Activated CD8-positive, alpha-beta memory T cell treated with anti-CD3 and anti-CD28 coated beads, Interleukin-2, amount 50 U/mL, for 1 hour (primary cell): ENCODE results near the gene WDR27.
"Not testable (repeated sequence)": the region's sequence is repeated elsewhere in the genome, so short reads cannot be mapped to it uniquely, and the experiment has no call there.

Experiments used
- DNase-seq: peaks from one replicate; pipeline ENCODE4 v3.0.0-alpha.2; 2020; ENCODE audit errors: extremely low read depth

The WDR27 gene

GRCh38 chr6:169640351-169640852, 61.4 kb downstream of the WDR27 start:
- no peak for DNase-seq

GRCh38 chr6:169639653-169640278, 62.1 kb downstream of the WDR27 start:
- DNase-seq = no peak

- no peak for DNase-seq
Measured at GRCh38 chr6:169638915-169639314, 62.9 kb downstream of the WDR27 start.

DNA sequence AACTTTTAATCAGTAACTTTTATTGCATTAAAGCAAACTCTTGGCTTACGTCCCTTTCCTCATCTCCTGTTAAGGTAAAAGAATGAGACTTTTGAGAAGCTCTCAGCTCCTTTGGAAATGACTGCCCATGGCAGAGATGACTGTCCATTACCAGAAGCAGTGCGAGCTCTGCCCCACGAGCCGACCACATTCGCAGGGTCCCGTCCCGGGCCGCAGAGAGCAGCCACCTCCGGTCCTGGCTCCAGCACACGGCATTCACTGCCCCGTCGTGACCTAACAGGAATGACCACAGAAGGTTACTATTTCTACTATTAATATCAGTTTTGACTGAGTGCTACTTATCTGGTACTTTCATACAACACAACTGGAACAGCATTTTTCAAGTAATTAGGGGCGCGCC, 63.4 kb downstream of the WDR27 start:
- DNase-seq = no peak

DNA sequence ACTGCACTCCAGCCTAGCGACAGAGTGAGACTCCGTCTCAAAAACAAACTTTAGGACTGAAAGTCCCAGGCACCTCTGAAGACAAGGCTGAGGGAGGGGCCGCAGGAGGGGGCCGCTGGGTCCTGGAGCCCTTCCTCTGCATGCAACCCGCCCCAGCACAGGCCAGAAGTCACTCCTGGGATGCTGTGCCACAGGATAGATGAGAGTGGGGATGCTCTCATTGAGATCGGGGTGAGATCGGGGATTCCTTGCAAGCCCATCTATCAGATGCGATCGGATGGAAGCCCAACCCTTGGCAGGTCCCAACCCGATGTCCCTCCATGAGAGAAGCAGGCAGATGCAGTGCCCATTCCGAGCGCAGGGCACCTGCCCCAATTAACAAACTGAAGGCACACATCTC, 66.5 kb downstream of the WDR27 start:
- no peak for DNase-seq

DNA sequence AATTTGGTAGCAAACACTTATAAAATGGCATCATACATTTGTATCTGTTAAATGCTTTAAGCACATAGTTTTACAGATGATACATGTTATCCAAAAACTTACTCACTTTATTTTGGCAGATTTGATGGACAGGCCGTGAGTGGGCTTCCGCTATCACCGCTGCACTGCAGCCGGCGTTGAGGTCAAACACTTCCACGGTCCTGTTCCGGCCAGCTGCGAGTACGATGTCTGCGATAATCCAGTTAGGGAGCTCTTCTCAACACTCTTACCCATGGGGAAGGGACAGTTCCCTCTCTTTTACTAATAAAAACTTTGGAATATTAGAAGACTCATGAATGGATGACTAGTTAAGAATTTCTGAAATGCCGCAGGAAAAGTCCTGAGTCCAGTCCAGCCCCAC, 69.0 kb downstream of the WDR27 start:
- no peak for DNase-seq

DNA sequence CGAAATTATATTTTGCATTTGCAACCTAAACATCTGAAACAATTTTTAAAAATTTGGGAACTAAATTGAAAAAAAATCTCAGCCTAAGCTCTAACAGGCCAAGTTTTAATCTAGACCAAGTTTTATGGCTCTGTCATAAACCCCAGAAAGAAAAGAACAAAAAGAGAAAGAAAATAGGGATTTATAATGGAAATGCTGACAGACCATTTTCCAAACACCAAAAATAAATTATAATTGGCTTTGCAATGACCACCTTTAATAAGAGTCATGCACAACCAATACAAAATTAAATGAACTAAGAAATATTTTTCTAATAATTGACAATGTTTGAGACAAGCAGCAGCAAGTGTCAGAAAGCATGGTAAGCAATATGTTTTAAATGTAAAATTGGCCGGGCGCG, 72.6 kb downstream of the WDR27 start:
- DNase-seq = no peak

DNA sequence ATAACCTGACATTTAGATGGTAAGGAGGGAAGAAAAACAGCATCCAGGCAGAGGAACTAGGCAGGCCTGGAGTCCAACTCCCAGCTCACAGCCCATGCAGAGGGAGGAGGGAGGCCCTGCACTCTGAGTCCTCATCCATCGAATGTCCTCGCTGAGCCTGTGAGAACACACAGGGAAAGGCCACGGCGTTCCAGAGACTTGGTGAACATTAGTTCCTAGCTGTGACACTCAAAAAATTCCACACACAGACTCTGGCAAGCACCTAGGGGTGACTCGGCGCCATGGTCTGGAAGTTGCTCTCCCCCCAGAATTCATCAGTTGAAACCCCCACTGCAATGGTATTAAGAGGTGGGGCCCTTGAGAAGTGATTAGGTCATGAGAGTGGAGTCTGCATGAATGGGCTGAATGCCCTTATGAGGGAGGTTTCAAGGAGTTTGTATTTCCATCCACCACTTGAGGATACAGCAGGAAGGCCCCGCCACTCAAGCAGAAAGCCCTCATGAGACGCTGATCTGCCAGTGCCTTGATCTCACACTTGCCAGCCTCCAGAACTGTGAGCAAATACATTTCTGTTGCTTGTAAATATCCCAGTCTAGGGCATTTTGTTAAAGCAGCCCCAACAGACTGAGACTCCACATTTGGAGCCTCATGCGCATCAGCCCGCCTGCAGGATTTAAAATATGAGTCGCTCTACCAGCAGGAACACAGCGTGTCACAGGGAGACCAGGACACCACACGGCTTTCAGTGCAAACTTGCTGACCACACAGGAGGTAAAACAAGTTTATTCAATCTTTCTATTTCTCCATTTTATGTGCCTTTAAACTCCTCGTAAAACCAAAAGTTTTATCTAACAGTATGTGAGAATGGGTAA, 73.9 kb downstream of the WDR27 start:
- DNase-seq = no peak

- DNase-seq = no peak
Measured at GRCh38 chr6:169626649-169627048, 75.2 kb downstream of the WDR27 start.

DNA sequence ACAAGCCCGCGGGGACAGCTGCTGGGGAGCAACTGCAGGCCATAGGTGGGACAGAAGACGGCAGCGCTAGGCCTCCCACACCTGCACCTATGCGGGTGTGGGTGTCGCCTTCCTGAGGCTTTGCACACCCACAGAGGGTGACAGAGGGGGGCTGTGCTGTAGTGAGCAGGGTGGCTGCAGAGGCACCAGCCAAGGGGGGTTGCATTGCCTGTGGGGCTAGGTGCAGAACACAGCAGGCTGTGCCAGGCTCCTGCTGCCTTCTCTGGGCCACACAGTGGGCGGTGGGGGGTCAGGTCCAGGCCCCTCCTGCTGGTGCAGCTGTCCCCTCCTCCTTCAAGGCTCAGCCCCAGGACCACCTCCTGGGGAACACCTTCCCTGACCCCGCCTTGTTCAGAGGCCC, 75.7 kb downstream of the WDR27 start:
- DNase-seq = no peak

- DNase-seq = no peak
Measured at GRCh38 chr6:169625376-169625775, 76.5 kb downstream of the WDR27 start.

GRCh38 chr6:169624785-169625184, 77.0 kb downstream of the WDR27 start:
- no peak for DNase-seq

DNA sequence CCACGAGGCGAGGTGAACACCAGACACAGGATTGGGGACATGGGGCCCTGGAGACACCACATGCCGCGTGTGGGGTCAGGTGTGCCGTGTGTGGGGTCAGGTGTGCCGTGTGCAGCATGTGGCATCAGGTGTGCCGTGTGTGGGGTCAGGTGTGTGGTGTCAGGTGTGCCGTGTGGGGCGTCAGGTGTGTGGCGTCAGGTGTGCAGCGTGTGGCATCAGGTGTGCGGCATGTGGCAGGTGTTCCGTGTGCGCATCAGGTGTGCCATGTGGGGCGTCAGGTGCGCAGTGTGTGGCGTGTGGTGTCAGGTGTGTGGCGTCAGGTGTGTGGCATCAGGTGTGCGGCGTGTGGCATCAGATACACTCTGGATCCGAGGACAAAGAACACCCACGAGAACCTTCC, 77.9 kb downstream of the WDR27 start:
- DNase-seq = no peak

DNA sequence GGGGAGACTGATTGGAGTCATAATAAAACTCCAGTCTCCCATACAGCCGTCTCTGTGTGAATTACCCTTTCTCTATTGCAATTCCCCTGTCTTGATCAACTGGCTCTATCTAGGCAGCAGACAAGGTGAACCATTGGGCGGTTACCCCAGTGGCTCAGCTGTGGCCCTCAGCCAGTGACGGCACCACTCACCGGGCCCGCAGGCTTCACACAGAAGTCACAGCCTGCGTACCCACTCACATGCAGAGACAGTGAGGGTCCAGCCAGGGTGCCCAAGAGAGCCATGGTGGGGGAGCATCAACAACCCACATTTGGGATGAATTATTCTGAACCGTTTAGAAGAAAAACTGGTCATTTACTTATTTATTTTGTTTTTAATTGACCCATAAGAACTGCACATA, 78.5 kb downstream of the WDR27 start:
- no peak for DNase-seq

GRCh38 chr6:169622618-169623017, 79.2 kb downstream of the WDR27 start:
- DNase-seq = no peak

DNA sequence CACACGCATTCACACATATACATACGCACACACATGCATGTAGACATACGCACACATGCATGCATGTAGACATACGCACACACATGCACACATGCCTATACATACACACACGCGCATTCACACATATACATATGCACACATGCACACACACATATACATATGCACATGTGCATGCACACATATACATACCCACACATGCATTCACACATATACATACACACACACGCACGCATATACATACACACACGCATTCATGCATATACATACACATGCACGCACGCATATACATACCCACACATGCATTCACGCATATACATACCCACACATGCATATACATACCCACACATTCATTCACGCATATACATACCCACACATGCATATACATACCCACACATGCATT, 80.5 kb downstream of the WDR27 start:
- DNase-seq = no peak

- no peak for DNase-seq
Measured at GRCh38 chr6:169620171-169621130, 81.4 kb downstream of the WDR27 start.

- no peak for DNase-seq
Measured at GRCh38 chr6:169619650-169620049, 82.2 kb downstream of the WDR27 start.

DNA sequence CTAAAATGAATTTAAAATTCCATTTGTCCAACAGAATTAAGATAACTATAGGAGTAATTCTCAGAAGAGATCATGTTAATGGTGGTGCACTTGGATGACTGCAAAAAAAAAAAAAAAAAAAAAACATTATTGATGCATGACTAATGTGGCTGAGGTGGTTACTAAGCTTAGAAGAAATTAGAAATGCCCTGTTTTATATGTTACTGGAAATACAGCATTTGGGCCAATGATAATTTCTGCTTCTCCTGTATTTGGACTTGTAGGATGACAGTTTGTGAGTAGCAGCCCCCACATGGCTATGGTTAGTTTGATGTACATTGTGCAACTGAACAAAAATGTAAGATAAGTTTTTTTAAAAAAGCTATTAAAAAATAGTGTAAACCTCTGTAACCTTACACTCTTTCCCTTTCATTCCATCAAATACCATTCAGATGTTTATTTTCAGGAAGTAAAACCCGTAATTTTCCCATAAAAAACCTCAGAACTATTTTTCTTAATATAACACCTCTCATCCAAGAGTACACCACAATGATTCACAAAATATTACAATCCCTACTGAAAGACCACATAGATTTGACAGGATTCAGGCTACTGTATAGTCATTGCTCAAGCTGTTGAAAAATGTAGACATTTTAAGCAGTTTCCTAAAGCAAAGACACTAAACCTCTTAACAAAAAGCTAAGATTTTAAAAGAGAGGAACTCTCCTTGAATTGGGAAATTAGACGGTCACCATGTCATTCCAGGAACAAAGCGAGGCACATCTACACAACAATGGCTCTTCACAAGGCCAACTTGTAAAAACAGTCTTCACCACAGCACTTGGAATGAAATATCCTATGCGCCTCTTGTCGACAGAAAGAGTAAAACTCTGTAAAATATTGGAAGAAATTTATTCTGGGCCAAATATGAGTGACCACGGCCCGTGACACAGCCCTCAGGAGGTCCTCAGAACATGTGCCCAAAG, 83.0 kb downstream of the WDR27 start:
- no peak for DNase-seq

DNA sequence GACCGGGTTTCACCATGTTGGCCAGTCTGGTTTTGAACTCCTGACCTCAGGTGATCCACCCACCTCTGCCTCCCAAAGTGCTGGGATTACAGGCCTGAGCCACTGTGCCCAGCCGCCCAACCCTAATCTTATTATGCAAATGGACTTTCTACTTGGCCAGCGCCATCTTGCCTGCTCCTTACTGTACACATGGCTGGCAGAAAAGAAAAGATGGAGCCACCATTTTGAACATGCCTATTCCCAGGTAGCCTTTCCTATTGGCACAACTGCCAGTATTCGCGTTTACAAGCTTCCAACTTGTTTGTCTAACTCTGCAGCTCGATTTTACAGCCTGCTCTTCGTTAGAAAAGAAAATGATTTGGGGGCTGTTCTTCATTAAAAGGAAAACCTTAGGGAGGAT, 84.3 kb downstream of the WDR27 start:
- no peak for DNase-seq

- DNase-seq = not testable (repeated sequence)
Measured at GRCh38 chr6:169608609-169609008, 93.2 kb downstream of the WDR27 start.
